HEK293T (cell line): Measurements from ENCODE around the gene SLC17A2.

Source experiments
- CTCF ChIA-PET: fragments of 350-600 bp; formaldehyde crosslinking; extraction: SDS; loops from one replicate; lab custom pipeline; 2021; ENCODE audit warnings: antibody characterized with exemption, inconsistent platforms; lab: Yijun Ruan, JAX
- POLR2A ChIA-PET: fragments of 350-600 bp; formaldehyde crosslinking; extraction: SDS; loops from one replicate; lab custom pipeline; 2020; ENCODE audit warnings: antibody characterized with exemption, inconsistent platforms; lab: Yijun Ruan, JAX
- DNase-seq: peaks from one replicate; pipeline ENCODE4 v3.0.0; 2012; ENCODE audit warnings: mixed read lengths; ENCODE audit errors: extremely low spot score
- ARNT ChIP-seq: fragments of 450-650 bp; IDR thresholded peaks from 2 replicates; pipeline ENCODE4 v1.6.1; 2017; ENCODE audit warnings: mild to moderate bottlenecking
- BHLHE40 ChIP-seq: fragments of 450-650 bp; IDR thresholded peaks from 2 replicates; pipeline ENCODE4 v1.6.1; 2016; ENCODE audit warnings: mild to moderate bottlenecking, moderate library complexity, borderline replicate concordance
- CTBP1 ChIP-seq: fragments of 450-650 bp; IDR thresholded peaks from 2 replicates; pipeline ENCODE4 v1.6.1; 2016; ENCODE audit warnings: borderline replicate concordance
- ELF4 ChIP-seq: fragments of 450-650 bp; IDR thresholded peaks from 2 replicates; pipeline ENCODE4 v1.6.1; 2017; ENCODE audit warnings: antibody characterized with exemption
- FOXA1 ChIP-seq: fragments of 450-650 bp; IDR thresholded peaks from 2 replicates; pipeline ENCODE4 v1.6.1; 2016; ENCODE audit warnings: mild to moderate bottlenecking
- FOXK2 ChIP-seq: fragments of 450-650 bp; IDR thresholded peaks from 2 replicates; pipeline ENCODE4 v1.6.1; 2016; ENCODE audit warnings: mild to moderate bottlenecking
- FOXM1 ChIP-seq: fragments of 450-650 bp; IDR thresholded peaks from 2 replicates; pipeline ENCODE4 v1.6.1; 2017; ENCODE audit warnings: mild to moderate bottlenecking, borderline replicate concordance
- HDGF ChIP-seq: fragments of 450-650 bp; IDR thresholded peaks from 2 replicates; pipeline ENCODE4 v1.6.1; 2017; ENCODE audit warnings: antibody characterized with exemption, borderline replicate concordance
- L3MBTL2 ChIP-seq: fragments of 450-650 bp; conservative IDR thresholded peaks from 2 replicates; pipeline ENCODE4 v1.6.1; 2016; ENCODE audit warnings: mild to moderate bottlenecking
- LEF1 ChIP-seq: fragments of 450-650 bp; IDR thresholded peaks from 2 replicates; pipeline ENCODE4 v1.6.1; 2017; ENCODE audit warnings: mild to moderate bottlenecking, borderline replicate concordance
- NFRKB ChIP-seq: fragments of 450-650 bp; IDR thresholded peaks from 2 replicates; pipeline ENCODE4 v1.6.1; 2016; ENCODE audit warnings: mild to moderate bottlenecking, moderate library complexity
- SP1 ChIP-seq: fragments of 450-650 bp; IDR thresholded peaks from 2 replicates; pipeline ENCODE4 v1.6.1; 2017
- SUZ12 ChIP-seq: fragments of 450-650 bp; IDR thresholded peaks from 2 replicates; pipeline ENCODE4 v1.6.1; 2016; ENCODE audit warnings: mild to moderate bottlenecking
- TARDBP ChIP-seq: fragments of 450-650 bp; IDR thresholded peaks from 2 replicates; pipeline ENCODE4 v1.6.1; 2016
- ZNF384 ChIP-seq: fragments of 450-650 bp; IDR thresholded peaks from 2 replicates; pipeline ENCODE4 v1.6.1; 2016
- TF ChIP-seq, protein P1 (sequence below): fragments of 450-650 bp; IDR thresholded peaks from 2 replicates; pipeline ENCODE4 v1.6.1; 2016

SLC17A2 gene

GRCh38 chr6:25895771-25896170, 34.7 kb downstream of the SLC17A2 start:
- TF ChIP-seq FOXM1 (no peak), TARDBP (no peak), ZNF384 (no peak), SP1 (no peak), LEF1 (no peak), NFRKB (no peak), HDGF (no peak), FOXA1 (no peak), BHLHE40 (no peak), ELF4 (no peak)
- ChIA-PET CTCF (interaction anchor here (0.8 kb wide), 1 partner anchor 13 kb away, joined by 3 read pairs; no protein-coding TSS in a partner anchor), POLR2A (no interaction called here)
- no peak for DNase-seq

DNA sequence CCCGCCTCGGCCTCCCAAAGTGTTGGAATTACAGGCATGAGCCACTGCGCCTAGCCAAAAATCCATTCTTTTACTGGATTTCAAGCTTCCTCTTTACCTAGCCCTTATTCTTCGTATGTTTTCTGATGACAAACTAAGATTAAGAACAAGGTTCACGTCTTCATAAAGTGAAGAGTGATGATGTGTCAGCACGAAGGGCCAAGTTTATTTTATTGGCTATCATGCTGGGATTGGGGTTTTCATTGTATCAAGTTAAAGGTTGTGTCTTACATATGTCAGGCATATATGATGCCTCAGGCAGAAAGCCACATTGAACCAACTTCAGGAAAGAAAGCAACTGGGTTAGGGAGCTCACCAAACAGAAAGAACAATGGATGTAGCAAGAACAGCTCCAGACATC, 36.7 kb downstream of the SLC17A2 start:
- ChIA-PET POLR2A (no interaction called here), CTCF (interaction anchor here (0.6 kb wide), 1 partner anchor 404 kb away, joined by 3 read pairs; no protein-coding TSS in a partner anchor)
- DNase-seq: no peak
- no peak for TF ChIP-seq FOXM1
- no peak for TF ChIP-seq ZNF384
- TF ChIP-seq SUZ12: no peak
- TF ChIP-seq L3MBTL2: no peak
- TF ChIP-seq CTBP1: no peak; the same call in 1 of the 2 replicates
- peak; percentile 59; the same call in 1 of the 2 replicates for TF ChIP-seq ARNT
- TF ChIP-seq, protein P1, sequence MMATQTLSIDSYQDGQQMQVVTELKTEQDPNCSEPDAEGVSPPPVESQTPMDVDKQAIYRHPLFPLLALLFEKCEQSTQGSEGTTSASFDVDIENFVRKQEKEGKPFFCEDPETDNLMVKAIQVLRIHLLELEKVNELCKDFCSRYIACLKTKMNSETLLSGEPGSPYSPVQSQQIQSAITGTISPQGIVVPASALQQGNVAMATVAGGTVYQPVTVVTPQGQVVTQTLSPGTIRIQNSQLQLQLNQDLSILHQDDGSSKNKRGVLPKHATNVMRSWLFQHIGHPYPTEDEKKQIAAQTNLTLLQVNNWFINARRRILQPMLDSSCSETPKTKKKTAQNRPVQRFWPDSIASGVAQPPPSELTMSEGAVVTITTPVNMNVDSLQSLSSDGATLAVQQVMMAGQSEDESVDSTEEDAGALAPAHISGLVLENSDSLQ: peak; percentile 78
- no peak for TF ChIP-seq SP1

GRCh38 chr6:25892877-25893276, 37.6 kb downstream of the SLC17A2 start:
- ChIA-PET CTCF (no interaction called here), POLR2A (no interaction called here)
- DNase-seq: no peak
- TF ChIP-seq BHLHE40 (no peak), SUZ12 (no peak), ZNF384 (no peak), ARNT (no peak)

GRCh38 chr6:25889877-25890853, 40.3 kb downstream of the SLC17A2 start:
- no peak for TF ChIP-seq NFRKB
- no peak for TF ChIP-seq FOXK2
- no peak for TF ChIP-seq FOXA1
- no peak for TF ChIP-seq TARDBP
- no peak for TF ChIP-seq ARNT
- TF ChIP-seq ELF4: no peak
- TF ChIP-seq SUZ12: no peak
- no peak for TF ChIP-seq HDGF
- TF ChIP-seq, protein P1: no peak
- TF ChIP-seq CTBP1: no peak
- TF ChIP-seq LEF1: no peak
- TF ChIP-seq BHLHE40: no peak
- no peak for TF ChIP-seq L3MBTL2
- TF ChIP-seq FOXM1: no peak
- DNase-seq: peak; percentile 47
- CTCF ChIA-PET: interaction anchor here (0.7 to 1.3 kb wide), 4 partner anchors 10 to 624 kb away, joined by 3 to 4 read pairs (median 3); no protein-coding TSS in a partner anchor
- POLR2A ChIA-PET: no interaction called here

DNA sequence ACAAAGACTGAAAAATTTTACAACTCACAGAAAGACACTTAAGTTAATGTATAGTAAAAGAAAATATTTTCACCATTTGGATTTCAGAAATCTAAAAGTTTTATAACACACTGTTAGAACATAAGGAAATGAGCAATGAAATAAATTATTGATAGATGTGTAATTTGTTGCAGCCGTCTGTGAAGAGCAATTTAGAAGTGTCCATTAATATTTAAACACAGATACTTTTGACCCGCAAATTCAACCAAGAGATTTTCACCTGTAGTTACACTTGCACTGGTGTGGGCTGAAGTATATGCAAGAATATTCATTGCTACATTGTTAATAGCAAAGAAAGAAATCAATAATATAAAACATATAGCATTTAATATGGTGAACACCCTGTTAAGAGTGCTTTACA, 41.9 kb downstream of the SLC17A2 start:
- ChIA-PET CTCF (no interaction called here), POLR2A (no interaction called here)
- TF ChIP-seq FOXK2 (no peak), HDGF (no peak), L3MBTL2 (no peak), BHLHE40 (no peak), NFRKB (no peak)
- no peak for DNase-seq

DNA sequence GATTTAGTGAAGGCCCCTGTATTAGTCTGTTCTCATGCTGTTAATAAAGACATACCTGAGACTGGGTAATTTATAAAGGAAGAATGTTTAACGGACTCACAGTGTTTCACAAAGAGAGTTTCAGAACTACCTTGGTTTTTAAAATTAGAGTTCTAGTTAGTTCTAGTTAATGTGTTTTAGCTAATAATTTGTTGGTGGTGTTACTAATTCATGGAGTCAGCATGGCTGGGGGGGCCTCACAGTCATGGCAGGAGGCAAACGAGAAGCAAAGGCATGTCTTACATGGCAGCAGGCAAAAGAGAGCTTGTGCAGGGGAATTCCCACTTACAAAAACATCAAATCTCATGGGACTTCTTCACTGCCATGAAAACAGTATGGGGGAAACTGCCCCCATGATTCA, 44.4 kb downstream of the SLC17A2 start:
- no peak for TF ChIP-seq NFRKB
- no peak for TF ChIP-seq ELF4
- TF ChIP-seq SUZ12: no peak
- TF ChIP-seq LEF1: no peak
- no peak for TF ChIP-seq BHLHE40
- TF ChIP-seq L3MBTL2: no peak
- TF ChIP-seq CTBP1: no peak
- no peak for TF ChIP-seq FOXK2
- TF ChIP-seq HDGF: no peak
- no peak for TF ChIP-seq FOXA1
- no peak for TF ChIP-seq ARNT
- no peak for TF ChIP-seq ZNF384
- no peak for TF ChIP-seq SP1
- no peak for TF ChIP-seq FOXM1
- TF ChIP-seq, protein P1: no peak
- no peak for TF ChIP-seq TARDBP
- CTCF ChIA-PET: no interaction called here
- POLR2A ChIA-PET: no interaction called here
- DNase-seq: no peak
